CD4-positive, alpha-beta memory T cell (primary cell): Measurements from ENCODE around the gene ZNF24. TPM values are rescaled to one million over a fixed set of nuclear protein-coding genes. Genes with fewer than 3 reads are reported as not detected.

Source experiments
- CTCF ChIA-PET: fragments of 350-600 bp; sonication (Branson Sonifier 250); formaldehyde crosslinking; loops from one replicate; lab custom pipeline; 2021; ENCODE audit warnings: inconsistent platforms; ENCODE audit not compliant: partially characterized antibody; lab: Charles Lee
- POLR2A ChIA-PET: fragments of 350-600 bp; sonication (Branson Sonifier 250); formaldehyde crosslinking; loops from one replicate; lab custom pipeline; 2021; ENCODE audit not compliant: partially characterized antibody; lab: Charles Lee
- DNase-seq, 5 donors: peaks; one replicate each; pipeline versions ENCODE4 v3.0.0 to v3.0.0-alpha.2; 2020 to 2022; ENCODE audit warnings: mixed read lengths in 1 of 5
- H3K27ac ChIP-seq: one replicate; pipeline ENCODE4 v1.7.0; 2013; ENCODE audit warnings: low read depth, low read length
- H3K27me3 ChIP-seq: 2 replicates; pipeline ENCODE4 v1.7.0; 2013; ENCODE audit warnings: mild to moderate bottlenecking, low read length, moderate library complexity; ENCODE audit not compliant: insufficient read depth
- H3K36me3 ChIP-seq: 2 replicates; pipeline ENCODE4 v1.7.0; 2013; ENCODE audit warnings: mild to moderate bottlenecking, low read length, moderate library complexity; ENCODE audit not compliant: insufficient read depth
- H3K4me1 ChIP-seq: 2 replicates; pipeline ENCODE4 v1.7.0; 2013; ENCODE audit warnings: mild to moderate bottlenecking, low read length, moderate library complexity; ENCODE audit not compliant: insufficient read depth
- H3K4me3 ChIP-seq, 2 donors: one replicate each; pipeline ENCODE4 v1.7.0; 2013; ENCODE audit warnings: low read length in 2 of 2, mild to moderate bottlenecking in 1 of 2
- H3K9me3 ChIP-seq, 2 donors: one replicate each; pipeline ENCODE4 v1.7.0; 2013; ENCODE audit warnings: low read length in 2 of 2, control low read depth in 1 of 2; ENCODE audit not compliant: control insufficient read depth in 1 of 2
- H3K27ac Mint-ChIP-seq, 7 donors: one replicate each; pipeline ENCODE4 v1.8.0; 2020 to 2021; ENCODE audit warnings: mixed read lengths in 7 of 7, mild to moderate bottlenecking in 6 of 7, inconsistent platforms in 3 of 7, moderate library complexity in 3 of 7
- H3K27me3 Mint-ChIP-seq, 2 donors: one replicate each; pipeline ENCODE4 v1.8.0; 2020 to 2021; ENCODE audit warnings: mixed read lengths in 2 of 2
- H3K36me3 Mint-ChIP-seq, 2 donors: one replicate each; pipeline ENCODE4 v1.8.0; 2020 to 2021; ENCODE audit warnings: mixed read lengths in 2 of 2, inconsistent platforms in 1 of 2, mild to moderate bottlenecking in 1 of 2
- H3K4me1 Mint-ChIP-seq, 4 donors: one replicate each; pipeline ENCODE4 v1.8.0; 2020 to 2021; ENCODE audit warnings: mixed read lengths in 4 of 4, mild to moderate bottlenecking in 1 of 4
- H3K4me3 Mint-ChIP-seq, 8 donors: one replicate each; pipeline ENCODE4 v1.8.0; 2020 to 2021; ENCODE audit warnings: mixed read lengths in 8 of 8, mild to moderate bottlenecking in 7 of 8, moderate library complexity in 6 of 8, inconsistent platforms in 3 of 8
- H3K9me3 Mint-ChIP-seq, 8 donors: one replicate each; pipeline ENCODE4 v1.8.0; 2020 to 2021; ENCODE audit warnings: mixed read lengths in 8 of 8, mild to moderate bottlenecking in 5 of 8, inconsistent platforms in 3 of 8, moderate library complexity in 1 of 8
- intact Hi-C: fragments of 100-400 bp; cut with micrococcal nuclease; formaldehyde crosslinking; loops from one replicate; pipeline ENCODE4 v1.15.1; 2023
- polyA plus RNA-seq, 2 donors: library from polyadenylated mRNA; unstranded; fragments of 300-500 nt; fragmentation: Illumina TruSeq; gene quantifications; one replicate each; pipeline ENCODE4 v1.2.3, GENCODE V29; 2021
- total RNA-seq, 2 experiments: library from RNA; stranded (reverse); gene quantifications; one replicate each; pipeline ENCODE4 v1.2.3, GENCODE V29; 2021

ZNF24 gene
- total and polyA plus RNA-seq, 4 experiments from 2014 or later = 67.9 to 90.5 (median 82.6) TPM

- Mint-ChIP-seq H3K9me3 (no peaks in the 10 kb centered on the region), H3K27me3 (peaks cover 0 to 1% of the 10 kb centered on the region in 2 donors), H3K27ac (peak overlapping the region in 6 of 7 donors; percentile 55 to 91 (median 86)), H3K4me1 (peaks cover 0 to 12% (median 2%) of the 10 kb centered on the region in 4 donors), H3K36me3 (peaks cover 1 to 5% of the 10 kb centered on the region in 2 donors), H3K4me3 (peak overlapping the region; percentile 82 to 92 (median 88))
- DNase-seq = peak in 3 of 5 donors; percentile 6 to 18 (median 14)
- ChIA-PET CTCF (no interaction called here), POLR2A (no interaction called here)
- H3K27ac ChIP-seq = peak overlapping the region; percentile 34
- intact Hi-C loops = loop anchor here (1.0 to 2.0 kb wide), 2 partner anchors 86 to 596 kb away; partner anchors contain the start of genes RMP24 and ZSCAN30
- peaks cover 7% of the 10 kb centered on the region for H3K4me1 ChIP-seq
- H3K9me3 ChIP-seq = no peaks in the 10 kb centered on the region
- peak overlapping the region; percentile 44 to 70 for H3K4me3 ChIP-seq
- H3K27me3 ChIP-seq = no peaks in the 10 kb centered on the region
- H3K36me3 ChIP-seq = no peaks in the 10 kb centered on the region
Observed at GRCh38 chr18:35376393-35376741, 32.1 kb upstream of the ZNF24 start.

- peaks cover 7% of the 10 kb centered on the region for H3K4me1 ChIP-seq
- intact Hi-C loops = no loop called here
- peak overlapping the region in 1 of 8 donors; percentile 70 for H3K4me3 Mint-ChIP-seq
- ChIA-PET CTCF (interaction anchor here (0.7 to 4.4 kb wide), 2 partner anchors 11 to 143 kb away, joined by 3 to 26 read pairs; no protein-coding TSS in a partner anchor), POLR2A (no interaction called here)
- no peaks in the 10 kb centered on the region for H3K9me3 ChIP-seq
- no peaks in the 10 kb centered on the region for H3K36me3 ChIP-seq
- H3K4me1 Mint-ChIP-seq = peaks cover 0 to 12% (median 2%) of the 10 kb centered on the region in 4 donors
- H3K27ac Mint-ChIP-seq = peak overlapping the region in 1 of 7 donors; percentile 43
- peaks cover 1 to 5% of the 10 kb centered on the region in 2 donors for H3K36me3 Mint-ChIP-seq
- H3K27me3 ChIP-seq = no peaks in the 10 kb centered on the region
- no peak overlapping the region for H3K4me3 ChIP-seq
- no peak overlapping the region for H3K27ac ChIP-seq
- H3K9me3 Mint-ChIP-seq = no peaks in the 10 kb centered on the region
- H3K27me3 Mint-ChIP-seq = no peaks in the 10 kb centered on the region
- no peak for DNase-seq
Observed at GRCh38 chr18:35374708-35375107, 30.5 kb upstream of the ZNF24 start.

GRCh38 chr18:35371412-35372195 lies 27.4 kb upstream of the ZNF24 start:
- intact Hi-C loops = no loop called here
- H3K27me3 Mint-ChIP-seq = no peaks in the 10 kb centered on the region
- ChIA-PET CTCF (interaction anchor here (0.7 to 4.4 kb wide), 3 partner anchors 10 to 16 kb away, joined by 3 to 26 read pairs (median 4); no protein-coding TSS in a partner anchor), POLR2A (interaction anchor here (1.3 kb wide), 1 partner anchor 27 kb away, joined by 3 read pairs; the partner anchor contains the start of gene ZNF24)
- no peaks in the 10 kb centered on the region for H3K27me3 ChIP-seq
- no peaks in the 10 kb centered on the region for H3K9me3 ChIP-seq
- DNase-seq = no peak
- no peak overlapping the region for H3K27ac Mint-ChIP-seq
- H3K4me3 ChIP-seq = no peak overlapping the region
- H3K4me1 ChIP-seq = peaks cover 6% of the 10 kb centered on the region
- no peak overlapping the region for H3K27ac ChIP-seq
- H3K4me1 Mint-ChIP-seq = peaks cover 0 to 6% (median 2%) of the 10 kb centered on the region in 4 donors
- H3K9me3 Mint-ChIP-seq = no peaks in the 10 kb centered on the region
- peaks cover 1 to 5% of the 10 kb centered on the region in 2 donors for H3K36me3 Mint-ChIP-seq
- no peaks in the 10 kb centered on the region for H3K36me3 ChIP-seq
- H3K4me3 Mint-ChIP-seq = no peak overlapping the region

- no peaks in the 10 kb centered on the region for H3K9me3 ChIP-seq
- H3K36me3 ChIP-seq = no peaks in the 10 kb centered on the region
- Mint-ChIP-seq H3K4me3 (no peak overlapping the region), H3K4me1 (no peaks in the 10 kb centered on the region), H3K36me3 (peaks cover under 1 to 4% of the 10 kb centered on the region in 2 donors), H3K9me3 (no peaks in the 10 kb centered on the region), H3K27ac (no peak overlapping the region), H3K27me3 (peaks cover 1 to 2% of the 10 kb centered on the region in 2 donors)
- CTCF ChIA-PET = interaction anchor here (1.7 to 1.9 kb wide), 2 partner anchors 18 to 19 kb away, joined by 3 to 6 read pairs; no protein-coding TSS in a partner anchor
- no peak for DNase-seq
- H3K4me1 ChIP-seq = no peaks in the 10 kb centered on the region
- POLR2A ChIA-PET = no interaction called here
- no peak overlapping the region for H3K4me3 ChIP-seq
- H3K27ac ChIP-seq = no peak overlapping the region
- intact Hi-C loops = no loop called here
- no peaks in the 10 kb centered on the region for H3K27me3 ChIP-seq
Observed at GRCh38 chr18:35369126-35369525, 24.9 kb upstream of the ZNF24 start.

- Mint-ChIP-seq H3K27me3 (peaks cover 1 to 2% of the 10 kb centered on the region in 2 donors), H3K36me3 (peaks cover 0 to 3% of the 10 kb centered on the region in 2 donors), H3K27ac (no peak overlapping the region), H3K9me3 (no peaks in the 10 kb centered on the region), H3K4me1 (no peaks in the 10 kb centered on the region), H3K4me3 (no peak overlapping the region)
- no peaks in the 10 kb centered on the region for H3K4me1 ChIP-seq
- no peak overlapping the region for H3K27ac ChIP-seq
- H3K9me3 ChIP-seq = no peaks in the 10 kb centered on the region
- intact Hi-C loops = no loop called here
- H3K36me3 ChIP-seq = no peaks in the 10 kb centered on the region
- POLR2A ChIA-PET = no interaction called here
- H3K4me3 ChIP-seq = no peak overlapping the region
- no peaks in the 10 kb centered on the region for H3K27me3 ChIP-seq
- DNase-seq = no peak
- CTCF ChIA-PET = interaction anchor here (1.7 to 1.9 kb wide), 2 partner anchors 18 kb away, joined by 3 to 6 read pairs; no protein-coding TSS in a partner anchor
Observed at GRCh38 chr18:35368595-35368994, 24.4 kb upstream of the ZNF24 start.

GRCh38 chr18:35362531-35362930 lies 18.3 kb upstream of the ZNF24 start:
- Histone ChIP-seq H3K27me3 (no peaks in the 10 kb centered on the region), H3K4me3 (no peak overlapping the region), H3K4me1 (no peaks in the 10 kb centered on the region), H3K27ac (no peak overlapping the region), H3K36me3 (no peaks in the 10 kb centered on the region), H3K9me3 (no peaks in the 10 kb centered on the region)
- Mint-ChIP-seq H3K27ac (no peak overlapping the region), H3K4me3 (no peak overlapping the region), H3K4me1 (no peaks in the 10 kb centered on the region), H3K36me3 (no peaks in the 10 kb centered on the region), H3K27me3 (peaks cover 3 to 4% of the 10 kb centered on the region in 2 donors), H3K9me3 (no peaks in the 10 kb centered on the region)
- CTCF ChIA-PET = interaction anchor here (0.6 to 1.4 kb wide), 2 partner anchors 17 to 399 kb away, joined by 3 read pairs; no protein-coding TSS in a partner anchor
- POLR2A ChIA-PET = no interaction called here
- intact Hi-C loops = no loop called here
- no peak for DNase-seq

- H3K4me1 Mint-ChIP-seq = no peaks in the 10 kb centered on the region
- H3K4me3 Mint-ChIP-seq = no peak overlapping the region
- no peak for DNase-seq
- Histone ChIP-seq H3K4me1 (no peaks in the 10 kb centered on the region), H3K27ac (no peak overlapping the region), H3K4me3 (no peak overlapping the region), H3K9me3 (no peaks in the 10 kb centered on the region), H3K27me3 (no peaks in the 10 kb centered on the region), H3K36me3 (no peaks in the 10 kb centered on the region)
- CTCF ChIA-PET = interaction anchor here (1.0 to 1.4 kb wide), 2 partner anchors 17 to 25 kb away, joined by 3 read pairs; no protein-coding TSS in a partner anchor
- POLR2A ChIA-PET = no interaction called here
- no peaks in the 10 kb centered on the region for H3K36me3 Mint-ChIP-seq
- H3K27me3 Mint-ChIP-seq = peaks cover 3 to 4% of the 10 kb centered on the region in 2 donors
- no peaks in the 10 kb centered on the region for H3K9me3 Mint-ChIP-seq
- intact Hi-C loops = no loop called here
- H3K27ac Mint-ChIP-seq = peak overlapping the region in 1 of 7 donors; percentile 32
Observed at GRCh38 chr18:35361570-35362321, 17.5 kb upstream of the ZNF24 start.
